GM21381 (cell line): ENCODE measurements around the gene NR1I3.
"Not testable (repeated sequence)": the region's sequence is repeated elsewhere in the genome, so short reads cannot be mapped to it uniquely, and the experiment has no call there.

Experiments used
- ATAC-seq: cut with Tn5 transposase; IDR thresholded peaks from one replicate; pipeline ENCODE4 v1.9.1; 2021; ENCODE audit warnings: mild to moderate bottlenecking, moderate library complexity; ENCODE audit not compliant: unreplicated experiment

NR1I3 gene

GRCh38 chr1:161251579-161251978, 13.6 kb upstream of the NR1I3 start:
- no peak for ATAC-seq

- no peak for ATAC-seq
Measured at GRCh38 chr1:161250829-161251228, 12.8 kb upstream of the NR1I3 start.

- ATAC-seq, result not testable (repeated sequence)
Measured at GRCh38 chr1:161250100-161250499, 12.1 kb upstream of the NR1I3 start.

GRCh38 chr1:161244888-161245287, 6.9 kb upstream of the NR1I3 start:
- no peak for ATAC-seq

- ATAC-seq, result no peak
Measured at GRCh38 chr1:161242313-161242712, 4.3 kb upstream of the NR1I3 start.

GRCh38 chr1:161241682-161242081, 3.7 kb upstream of the NR1I3 start:
- no peak for ATAC-seq

- ATAC-seq, result no peak
Measured at GRCh38 chr1:161235957-161236775, 1.8 kb downstream of the NR1I3 start.

GRCh38 chr1:161233102-161233501, 4.9 kb downstream of the NR1I3 start:
- no peak for ATAC-seq

- no peak for ATAC-seq
Measured at GRCh38 chr1:161230762-161231161, 7.2 kb downstream of the NR1I3 start.

- ATAC-seq, result no peak
Measured at GRCh38 chr1:161229896-161230295, 8.1 kb downstream of the NR1I3 start.

GRCh38 chr1:161228032-161228431, 10.0 kb downstream of the NR1I3 start:
- no peak for ATAC-seq

GRCh38 chr1:161227196-161227871, 10.7 kb downstream of the NR1I3 start:
- ATAC-seq, result no peak

- ATAC-seq, result no peak
Measured at GRCh38 chr1:161226759-161227158, 11.2 kb downstream of the NR1I3 start.

GRCh38 chr1:161226320-161226711, 11.7 kb downstream of the NR1I3 start:
- ATAC-seq, result no peak

GRCh38 chr1:161225534-161226319, 12.3 kb downstream of the NR1I3 start, which contains the start of gene TOMM40L:
TOMM40L (plus strand) TSS chr1:161226060; CDS start chr1:161226490, 430 bp downstream.
- ATAC-seq, result peak; percentile 93

GRCh38 chr1:161225178-161225533, 12.8 kb downstream of the NR1I3 start:
- ATAC-seq, result no peak

GRCh38 chr1:161224695-161225087, 13.3 kb downstream of the NR1I3 start:
- ATAC-seq, result not testable (repeated sequence)

GRCh38 chr1:161223805-161224694, 14.0 kb downstream of the NR1I3 start:
- ATAC-seq, result no peak

- ATAC-seq, result no peak
Measured at GRCh38 chr1:161222175-161223019, 15.6 kb downstream of the NR1I3 start.

GRCh38 chr1:161220002-161220401, 18.0 kb downstream of the NR1I3 start:
- no peak for ATAC-seq
